ENCODE data around the gene CACNA2D3.

CACNA2D3 gene

DNA sequence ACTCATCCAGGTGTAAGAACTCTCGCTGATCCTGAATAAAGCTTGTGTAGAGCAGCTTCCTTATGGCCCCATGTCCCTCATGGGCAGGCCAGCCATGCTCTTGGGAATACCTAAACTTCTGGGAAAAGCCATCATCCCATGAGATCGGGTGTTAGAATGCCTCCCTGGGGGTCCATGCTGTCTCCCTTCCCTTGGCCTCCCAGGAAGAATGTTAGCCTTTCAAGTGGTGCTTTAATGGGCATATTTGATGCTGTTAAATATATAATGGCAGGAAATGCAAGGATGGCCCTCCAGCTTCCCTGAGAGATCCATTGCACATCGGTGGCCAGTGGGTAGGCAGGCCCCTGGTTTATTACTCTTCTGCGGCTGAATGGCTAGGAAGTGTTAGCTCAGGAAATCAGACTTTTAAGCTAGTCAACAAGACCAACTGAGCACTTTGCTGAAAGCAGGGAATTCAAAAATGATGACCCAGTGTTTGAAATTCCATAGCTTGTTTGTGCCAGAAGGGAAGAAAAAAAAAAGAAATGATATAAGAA, 866.0 kb downstream of the CACNA2D3 start:
- DNase-seq, result no peak

DNA sequence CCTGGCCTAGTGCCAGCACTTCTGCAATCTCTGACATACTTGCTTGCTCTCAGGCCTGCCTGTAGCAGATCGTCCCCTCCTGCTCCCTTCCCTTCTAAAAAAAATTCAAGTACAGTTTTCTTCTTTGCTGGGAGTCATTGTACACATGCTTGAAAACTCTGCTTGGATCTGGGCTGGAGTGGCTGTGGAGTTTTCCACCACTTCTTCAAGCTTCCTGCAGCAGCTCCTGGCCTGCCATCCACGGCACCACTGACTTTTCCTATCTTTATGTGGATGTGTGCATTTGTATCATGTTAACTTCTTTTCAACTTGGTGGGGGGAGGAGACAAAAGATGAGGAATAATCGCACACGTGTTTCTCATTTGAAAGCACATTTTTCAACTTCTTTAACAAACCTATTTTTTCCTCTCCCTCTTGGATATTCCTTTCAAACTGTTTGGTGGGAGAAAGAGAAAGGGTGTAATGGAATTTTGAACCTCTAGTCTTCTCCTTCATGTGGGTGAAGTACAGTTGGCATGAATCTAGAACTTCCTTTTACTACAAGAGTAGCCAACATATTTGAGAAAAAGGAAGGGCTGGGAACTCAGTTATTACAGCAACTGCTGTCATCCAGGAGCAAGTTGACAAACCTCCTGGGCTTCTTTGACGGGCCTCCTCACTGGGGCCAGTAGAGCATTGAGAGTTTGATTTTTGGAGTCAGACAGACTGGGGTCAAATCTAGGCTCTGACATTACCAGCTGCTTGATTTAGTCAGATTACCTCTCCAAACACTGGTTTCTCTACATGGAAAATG, 866.7 kb downstream of the CACNA2D3 start:
- DNase-seq, result no peak

DNA sequence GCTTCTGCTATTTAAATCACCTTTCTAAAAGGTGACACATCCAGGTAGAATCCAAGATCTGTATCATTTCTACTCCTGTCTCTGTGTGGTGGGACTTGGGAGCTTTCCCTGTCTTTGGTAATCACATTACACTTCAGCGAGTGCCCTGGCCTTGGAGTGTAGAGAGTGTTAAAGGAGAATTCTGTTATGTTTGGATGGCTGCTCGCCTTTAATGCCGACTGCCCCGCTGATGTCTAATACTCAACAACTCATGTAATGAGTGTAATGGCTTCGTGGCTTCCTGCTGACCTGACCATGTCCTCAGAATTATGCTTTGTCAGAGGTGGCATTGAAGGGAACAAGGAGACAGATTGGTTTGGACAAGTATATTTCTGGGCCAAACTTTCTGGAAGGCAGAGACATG, 871.8 kb downstream of the CACNA2D3 start:
- no peak for DNase-seq

DNA sequence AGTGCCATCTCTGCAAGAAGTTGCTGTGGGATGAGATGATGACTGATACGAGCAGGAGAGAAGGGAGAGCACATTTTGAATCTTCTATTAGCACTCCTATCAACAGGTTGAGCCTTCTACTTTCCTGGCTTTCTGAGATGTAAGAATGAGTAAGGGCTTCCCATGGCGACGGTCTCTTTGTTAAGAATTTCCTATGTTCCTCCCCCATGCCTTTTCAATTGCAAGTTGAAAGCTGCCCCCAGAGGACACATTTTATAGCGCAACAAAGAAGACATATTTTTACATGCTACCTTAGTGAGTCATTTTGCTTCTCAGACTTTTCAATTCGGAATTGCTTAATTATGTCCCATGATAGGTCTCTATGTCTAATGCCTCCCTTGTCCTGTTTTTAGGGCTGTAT, 876.8 kb downstream of the CACNA2D3 start:
- no peak for DNase-seq

DNA sequence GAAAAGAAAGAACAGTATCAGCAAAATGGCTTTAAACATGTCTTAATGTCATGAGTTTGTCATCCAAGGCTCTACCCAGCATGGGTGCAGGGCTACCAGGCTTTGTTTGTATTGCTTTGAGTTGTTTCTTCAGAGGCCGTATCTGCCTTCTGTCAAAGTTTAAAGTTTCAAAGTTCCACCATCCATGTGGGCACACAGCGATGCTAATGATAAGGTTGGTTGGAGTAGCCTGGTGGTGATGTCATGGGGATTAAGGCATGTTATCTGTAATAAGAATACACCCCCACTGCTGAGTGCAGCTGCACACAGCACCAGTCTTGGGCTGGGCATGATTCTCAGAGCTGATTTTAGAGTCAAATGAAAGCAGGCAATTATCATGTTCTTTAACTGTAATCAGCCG, 877.5 kb downstream of the CACNA2D3 start:
- no peak for DNase-seq

DNA sequence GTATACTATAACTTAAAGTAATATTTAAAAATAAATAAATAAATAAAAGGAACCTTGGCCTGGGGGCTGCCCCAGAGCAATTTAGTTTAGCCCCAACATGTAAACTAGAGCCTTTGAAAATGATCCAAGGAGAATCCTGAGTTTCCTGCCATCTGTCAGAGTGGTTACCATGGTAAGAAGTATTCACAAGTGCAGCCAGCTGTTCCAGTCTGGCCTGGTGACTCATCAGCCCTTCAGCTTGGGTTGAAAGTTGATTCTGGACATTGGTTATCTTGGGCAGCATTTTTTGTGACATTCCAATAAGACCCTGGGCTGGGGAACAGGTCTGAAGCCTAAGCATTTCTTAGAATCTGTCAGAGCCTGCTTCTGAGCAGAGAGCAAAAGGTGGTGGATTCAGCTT, 878.2 kb downstream of the CACNA2D3 start:
- DNase-seq, result no peak

DNA sequence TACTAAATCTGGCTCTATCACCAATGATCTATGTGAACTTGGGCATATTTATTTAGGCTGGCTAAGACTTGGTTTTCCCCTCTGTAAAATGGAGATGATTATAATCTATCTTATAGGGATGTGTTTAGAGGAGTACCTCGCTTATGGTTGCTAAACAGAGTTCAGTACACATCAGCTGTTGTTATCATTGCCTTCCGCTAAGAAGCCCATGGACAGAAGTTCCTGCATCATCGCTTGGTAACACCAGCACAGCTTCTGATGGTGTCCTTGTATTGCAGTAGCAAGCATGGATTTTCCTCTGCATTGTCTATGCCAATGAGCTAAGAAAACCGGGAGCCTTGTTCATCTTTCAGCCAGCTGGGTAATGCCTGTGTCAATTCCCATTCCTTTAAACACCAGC, 878.6 kb downstream of the CACNA2D3 start:
- DNase-seq, result no peak

DNA sequence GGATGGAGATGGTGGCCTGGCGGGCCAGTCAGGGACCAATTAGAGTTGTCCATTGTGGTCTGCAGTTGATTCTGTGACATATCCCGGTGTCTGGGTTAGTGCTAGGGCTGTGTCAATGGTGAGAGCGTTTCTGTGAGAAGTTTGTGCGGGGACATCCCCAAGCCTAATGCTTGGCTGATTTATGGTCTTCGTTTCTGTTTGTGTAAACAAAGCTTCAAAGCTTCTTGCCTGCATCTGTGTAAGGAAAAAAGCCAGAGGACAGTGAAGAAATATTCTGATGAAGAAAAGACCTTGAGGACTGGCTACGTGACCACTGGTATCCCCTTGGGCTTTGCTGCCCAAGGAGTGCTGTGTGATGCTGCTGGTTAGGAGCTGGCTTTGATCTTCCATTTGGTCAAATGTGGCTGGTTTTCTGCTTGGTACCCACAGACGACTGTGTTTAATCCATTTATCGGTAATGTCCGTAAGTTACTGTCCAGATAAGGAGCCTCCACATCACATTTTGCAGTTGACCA, 880.1 kb downstream of the CACNA2D3 start:
- no peak for DNase-seq

DNA sequence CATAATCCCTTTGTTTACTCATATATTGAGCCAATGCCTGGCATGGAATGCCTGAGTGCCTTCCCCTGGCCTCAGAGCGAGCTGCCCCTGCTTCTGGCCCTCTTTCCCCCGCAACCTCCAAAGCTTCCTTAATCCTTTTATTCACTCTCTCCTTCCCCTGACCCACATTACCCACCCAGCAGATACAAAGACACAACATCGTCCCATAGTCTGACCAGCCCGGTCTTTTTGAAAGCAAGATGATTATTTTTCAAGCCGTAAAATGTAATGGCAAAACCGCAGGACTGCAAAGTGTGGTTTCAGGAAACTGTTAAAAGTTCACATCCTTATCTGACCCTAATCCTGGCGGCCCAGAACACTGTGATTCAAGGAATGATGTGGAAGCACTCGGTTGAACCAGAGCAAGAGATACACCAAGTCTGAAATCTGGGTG, 883.9 kb downstream of the CACNA2D3 start:
- DNase-seq, result no peak

DNA sequence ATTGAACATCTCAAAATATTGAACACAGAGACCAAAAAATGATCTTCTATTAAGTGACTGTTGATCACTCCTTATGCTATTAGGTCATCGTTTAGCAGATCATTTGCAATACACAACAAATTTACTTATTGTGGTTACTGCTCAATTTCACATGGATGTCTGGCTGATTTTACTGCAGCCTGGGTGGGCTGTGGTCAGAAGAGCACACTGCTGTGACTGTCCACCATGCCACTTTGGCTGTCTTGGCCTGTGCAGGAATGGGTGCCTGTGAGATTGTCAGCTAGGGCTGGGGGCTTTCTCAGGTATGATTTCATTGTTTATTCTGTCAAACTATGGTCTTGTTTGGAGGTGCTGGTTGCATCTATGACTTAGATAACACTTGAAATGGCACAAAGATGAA, 885.6 kb downstream of the CACNA2D3 start:
- DNase-seq, result no peak

DNA sequence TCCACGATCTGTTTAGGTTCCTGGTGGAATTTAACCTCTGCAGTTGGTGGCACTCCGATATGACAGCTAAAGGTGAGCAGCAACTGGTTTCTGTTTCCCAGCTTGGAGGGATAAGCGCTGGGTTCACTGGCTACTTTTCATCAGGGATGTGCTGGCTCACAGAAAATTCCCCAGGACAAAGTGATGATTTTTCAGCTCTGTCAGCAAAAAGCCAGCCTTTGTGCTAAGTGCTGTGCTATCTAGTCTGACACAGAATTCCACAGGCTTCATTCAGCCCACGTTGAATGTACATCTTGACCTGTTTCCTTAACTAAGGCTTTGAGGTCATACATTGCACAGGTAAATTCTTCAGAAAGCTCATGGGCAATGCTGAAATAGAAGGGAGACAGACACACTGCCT, 887.0 kb downstream of the CACNA2D3 start:
- DNase-seq, result no peak

DNA sequence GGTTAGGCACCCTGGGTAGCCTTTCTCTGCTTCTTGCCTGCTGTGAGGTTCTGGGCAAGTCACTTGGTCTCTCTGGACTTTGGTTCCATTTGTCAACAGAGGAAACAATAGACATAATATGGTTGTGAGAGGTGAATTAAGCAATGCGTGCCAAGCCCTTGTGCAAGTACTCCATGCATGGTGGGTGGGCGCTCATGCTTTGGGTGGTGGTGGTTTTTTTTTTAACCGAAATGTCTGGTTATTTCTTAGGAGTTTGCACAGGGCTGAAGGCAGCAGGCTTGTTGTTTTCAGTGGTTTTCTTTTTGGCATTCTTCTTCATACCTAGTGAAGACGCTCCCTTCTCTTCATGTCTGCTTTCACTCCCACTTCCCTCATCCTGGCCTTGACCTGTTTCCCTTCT, 889.7 kb downstream of the CACNA2D3 start:
- DNase-seq, result no peak

DNA sequence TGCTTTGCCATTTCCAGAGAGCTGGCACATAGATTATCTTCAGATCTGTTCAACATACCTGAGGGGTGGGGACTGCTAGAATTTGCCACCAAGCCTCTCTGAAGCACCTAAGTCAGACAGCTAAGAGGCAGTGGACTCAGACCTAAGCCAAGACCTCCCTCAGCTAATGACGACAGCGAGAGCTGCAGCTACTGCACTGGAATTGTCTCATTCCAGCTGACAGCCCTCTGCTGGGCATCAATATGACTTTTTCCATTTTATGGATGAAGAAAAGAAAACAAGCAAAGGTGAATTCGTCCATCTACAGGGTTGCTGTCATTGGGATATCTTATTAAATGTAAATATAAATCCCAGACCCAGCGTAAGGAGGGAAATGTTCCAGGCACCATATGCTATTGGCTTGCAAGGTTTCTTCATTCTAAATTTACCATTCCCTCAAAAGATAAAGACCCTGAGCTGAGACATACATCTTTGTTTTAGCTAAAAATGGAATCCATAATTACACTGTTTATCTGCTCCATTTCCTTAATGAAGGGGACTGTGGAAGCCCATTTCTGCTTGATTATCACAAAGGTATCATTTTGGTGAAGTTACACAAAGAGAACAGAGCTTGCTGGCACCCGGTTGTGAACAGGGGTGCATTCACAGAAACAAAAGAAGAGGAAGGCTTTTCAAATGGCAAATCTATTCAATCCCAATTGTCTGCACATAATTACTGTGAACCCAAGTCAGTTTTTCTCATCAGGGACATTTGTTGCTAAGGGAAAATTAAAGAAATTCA, 891.0 kb downstream of the CACNA2D3 start:
- DNase-seq, result no peak

DNA sequence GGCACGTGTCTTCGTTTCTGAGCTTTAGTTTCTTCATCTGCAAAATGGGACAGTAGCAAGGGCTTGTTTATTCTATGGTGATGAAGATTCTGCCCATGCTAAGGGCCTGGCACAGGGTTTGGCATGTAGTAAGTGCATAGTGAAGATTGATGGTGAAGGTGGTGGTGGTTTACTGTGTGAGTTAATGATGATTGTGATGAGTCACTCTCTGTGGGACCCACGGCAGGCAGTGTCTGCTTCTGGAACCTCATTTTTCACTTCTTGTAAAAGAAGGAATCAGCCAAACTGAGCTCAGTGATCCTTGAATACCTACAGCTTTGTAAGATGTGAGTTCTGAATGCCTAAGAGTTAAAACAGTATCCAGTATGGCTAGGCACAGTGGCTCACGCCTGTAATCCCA, 891.7 kb downstream of the CACNA2D3 start:
- DNase-seq, result no peak

DNA sequence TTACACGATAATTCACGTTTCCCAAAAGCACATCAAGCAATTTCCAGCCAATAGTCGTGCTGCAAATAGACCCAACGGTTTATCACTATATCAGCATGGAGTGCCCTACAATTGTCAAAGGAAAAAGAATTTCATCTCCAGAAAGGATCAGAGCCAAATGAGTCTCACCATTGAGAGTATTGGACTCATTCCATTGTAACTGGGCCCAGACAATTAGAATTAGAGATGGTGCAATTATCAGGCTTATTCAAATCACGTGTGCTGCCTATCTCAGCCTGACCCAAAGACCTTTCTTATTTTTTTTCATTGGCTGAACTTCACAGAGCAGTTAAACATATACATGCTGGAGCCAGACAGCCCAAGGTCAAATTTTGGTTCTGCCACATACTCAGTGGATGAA, 892.6 kb downstream of the CACNA2D3 start:
- DNase-seq, result no peak

DNA sequence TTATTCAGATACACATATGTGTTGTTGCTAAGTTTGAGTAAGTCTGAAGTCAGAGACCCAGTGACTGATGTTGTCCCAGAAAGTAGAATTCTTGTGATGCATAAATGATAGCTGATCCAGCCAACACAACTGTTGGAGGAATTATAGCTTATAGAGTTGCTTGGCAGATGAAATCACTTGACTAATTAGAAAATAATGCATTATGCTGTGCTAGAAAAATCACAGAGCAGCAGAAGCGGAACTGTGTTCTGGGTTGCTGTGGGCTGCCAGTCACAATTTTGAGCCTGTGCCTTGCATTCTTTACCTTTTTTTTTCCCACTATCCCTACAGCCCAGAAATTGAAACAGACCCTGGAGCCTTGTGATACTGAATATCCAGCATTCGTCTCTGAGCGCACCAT, 895.5 kb downstream of the CACNA2D3 start:
- no peak for DNase-seq

DNA sequence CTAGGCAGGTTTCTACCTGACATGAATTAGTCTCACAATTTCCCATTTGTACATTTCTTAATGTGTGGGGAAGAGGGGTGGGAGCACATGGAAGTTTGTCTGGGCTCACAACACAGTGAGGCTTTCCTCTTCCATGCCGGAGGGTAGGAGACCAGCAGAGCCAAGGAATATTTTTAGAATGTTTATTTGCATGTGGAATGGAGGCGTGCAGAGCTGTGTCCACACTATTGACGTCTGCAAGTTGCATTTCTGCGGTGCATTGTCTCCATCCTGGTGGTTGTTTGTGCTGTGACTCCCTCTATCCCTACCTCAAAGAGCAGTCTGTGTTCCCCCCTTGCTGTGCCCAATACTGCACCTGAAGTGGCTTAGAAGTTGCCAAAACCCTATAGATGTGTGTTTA, 908.6 kb downstream of the CACNA2D3 start:
- DNase-seq, result no peak

DNA sequence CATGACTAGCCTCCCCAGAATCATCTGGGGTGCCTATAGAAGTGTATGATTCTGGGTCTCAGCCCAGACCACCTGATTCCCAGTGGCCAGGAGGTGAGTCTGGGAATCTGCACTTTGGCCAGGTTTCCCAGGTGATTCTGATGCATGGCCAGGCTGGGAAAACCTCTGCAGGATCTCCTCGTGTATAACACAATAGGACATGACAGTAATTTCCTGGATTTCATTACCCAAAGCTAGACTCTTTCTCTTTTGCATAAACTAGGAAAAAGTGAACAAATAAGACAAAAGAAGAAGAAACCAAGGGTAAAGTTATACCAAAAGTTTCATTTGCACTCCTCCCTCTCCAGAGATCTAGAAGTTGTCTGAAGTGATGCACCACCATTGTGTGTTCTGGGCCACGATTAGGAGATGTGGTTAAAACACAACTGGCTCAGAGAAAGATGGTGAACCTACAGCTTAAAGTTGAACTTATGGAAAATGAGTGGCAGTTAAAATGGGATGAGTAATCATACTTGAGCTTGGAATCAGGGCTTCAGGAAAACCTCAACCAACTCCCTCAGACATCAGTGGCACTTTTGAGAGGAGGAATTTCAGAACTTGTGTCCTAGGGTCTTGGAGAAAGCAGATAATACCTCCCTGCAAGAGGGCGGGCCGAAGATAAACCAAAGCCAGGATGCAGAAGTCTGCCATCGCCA, 914.7 kb downstream of the CACNA2D3 start:
- DNase-seq, result no peak

DNA sequence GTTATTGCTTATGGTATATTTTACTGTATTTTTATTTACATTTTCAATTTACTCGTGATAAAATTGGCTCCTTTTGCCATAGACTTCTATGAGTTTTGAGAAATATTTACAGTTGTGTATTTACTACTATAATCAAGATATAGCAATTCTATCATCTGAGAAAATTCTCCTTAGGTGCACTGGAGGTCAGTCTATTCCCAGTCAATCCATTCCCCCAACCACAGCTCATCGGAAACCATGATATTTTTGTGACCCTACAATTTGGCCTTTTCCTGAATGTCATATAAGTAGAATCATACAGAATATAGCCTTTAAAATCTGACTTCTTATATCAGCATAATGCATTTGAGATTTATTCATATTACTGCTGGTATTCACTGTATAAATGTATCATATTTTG, 920.2 kb downstream of the CACNA2D3 start:
- DNase-seq, result no peak

DNA sequence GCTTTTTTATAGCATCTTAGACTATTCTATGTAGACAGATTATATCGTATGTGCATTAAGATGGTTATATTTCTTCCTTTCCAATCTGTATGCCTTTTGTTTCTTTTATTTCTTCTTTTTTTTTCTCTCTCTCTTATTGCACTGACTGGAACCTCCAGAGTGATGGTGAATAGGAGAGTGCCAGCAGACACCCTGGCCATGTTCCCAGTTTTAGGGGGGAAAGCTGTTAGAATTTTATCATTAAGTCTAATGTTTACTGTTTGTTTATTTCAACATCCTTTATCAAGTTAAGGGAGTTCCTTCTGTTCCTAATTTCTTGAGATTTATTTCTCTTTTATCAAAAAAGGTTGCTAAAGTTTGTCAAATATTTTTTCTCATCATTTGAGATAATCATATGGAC, 922.1 kb downstream of the CACNA2D3 start:
- no peak for DNase-seq

DNA sequence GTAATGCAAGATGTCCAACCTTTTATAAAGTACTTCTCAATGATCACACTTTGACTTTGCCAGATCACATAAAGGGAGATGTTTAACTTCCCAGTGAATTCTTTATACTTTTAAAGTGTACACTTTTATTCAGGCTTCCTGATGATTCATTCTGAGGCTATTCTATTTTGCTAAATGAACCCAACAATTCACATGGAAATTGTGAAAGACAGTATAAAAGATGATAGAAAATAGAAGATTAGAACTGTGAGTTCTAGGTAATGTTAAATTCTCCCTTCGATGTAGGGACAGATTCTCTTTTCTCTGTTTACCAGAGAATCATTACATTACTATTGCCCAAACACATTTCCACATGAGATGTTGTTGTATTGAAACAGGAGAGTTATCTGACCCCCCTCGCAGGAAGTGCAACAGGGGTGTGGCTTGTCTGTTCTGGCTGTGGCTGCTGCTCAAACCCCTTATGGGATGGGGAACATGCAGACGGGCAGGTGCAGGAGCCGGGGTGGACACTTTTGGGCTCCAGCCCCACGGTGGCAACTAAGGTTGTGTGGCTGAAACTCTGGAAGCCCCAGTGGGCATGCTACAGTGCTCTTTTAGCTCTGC, 936.8 kb downstream of the CACNA2D3 start:
- no peak for DNase-seq

DNA sequence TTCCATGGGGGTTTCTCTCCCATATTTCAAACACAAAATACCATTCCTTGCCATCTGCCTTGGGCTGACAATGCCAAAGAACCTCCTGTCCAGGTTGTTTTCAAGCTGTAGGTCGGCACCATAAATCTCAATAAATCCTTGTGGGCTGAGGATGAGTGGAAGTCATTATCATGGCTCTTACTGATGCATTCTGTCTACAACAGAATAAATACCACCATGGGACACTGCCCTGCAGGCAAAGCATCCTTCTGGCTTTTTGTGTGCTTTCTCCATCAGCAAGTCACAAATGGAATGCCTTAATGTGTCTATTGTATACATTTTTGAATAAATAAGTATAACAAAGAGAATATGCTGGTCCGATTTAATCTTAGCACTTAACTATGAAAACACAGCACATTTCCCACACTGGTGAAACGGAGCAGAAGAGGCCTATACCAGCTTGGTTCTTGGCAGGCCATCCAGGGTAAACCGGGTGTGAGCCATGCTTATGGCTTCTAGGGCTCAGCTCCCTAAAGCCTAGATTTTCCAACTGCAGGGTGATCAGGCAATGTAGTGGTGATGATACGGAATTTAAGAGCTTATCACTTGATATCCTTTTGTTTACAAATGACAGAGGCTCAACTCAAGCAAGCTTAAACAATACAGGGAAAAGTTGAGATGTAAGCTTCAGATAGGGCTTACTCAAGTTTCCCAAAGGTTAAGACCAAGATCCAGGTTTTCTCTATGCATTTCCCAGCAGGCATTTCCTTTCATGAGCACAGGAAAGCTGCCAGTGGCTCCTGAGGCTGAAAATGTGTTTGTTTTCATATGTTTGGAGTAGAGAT, 938.8 kb downstream of the CACNA2D3 start:
- no peak for DNase-seq

Measured in CD4-positive, alpha-beta T cell treated with Interleukin-10 for 1 hour (primary cell).